ENCODE measurements around the gene MYCBPAP. TPM values are rescaled to one million over a fixed set of nuclear protein-coding genes. Genes with fewer than 3 reads are reported as not detected.

MYCBPAP gene
- total RNA-seq, 2 donors from 2014 or later: 1.1 to 2.8 TPM

DNA sequence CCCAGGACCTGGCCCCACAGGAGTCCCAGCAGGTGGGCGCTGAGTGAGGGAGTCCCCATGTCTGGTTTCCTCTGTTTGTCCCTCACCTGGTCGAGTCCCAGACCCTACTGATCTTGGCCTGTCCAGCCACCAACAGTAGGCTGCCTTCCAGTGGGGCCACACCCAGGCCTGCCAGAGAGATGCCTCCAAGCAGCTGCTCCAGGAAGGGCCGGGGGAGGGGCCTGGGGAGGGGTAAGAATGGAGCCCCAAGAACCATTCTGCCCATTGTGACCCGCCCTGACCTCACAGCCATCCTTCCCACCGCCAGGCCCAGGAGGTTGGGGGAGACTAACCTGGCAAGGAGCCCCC lies 39.5 kb downstream of the MYCBPAP start:
- peaks cover 9 to 19% of the 10 kb centered on the region in 2 donors for H3K27me3 Mint-ChIP-seq
- H3K9me3 Mint-ChIP-seq: no peaks in the 10 kb centered on the region
- DNase-seq (ENCODE audit: low spot score) (no peak), ATAC-seq (no peak)
- peaks cover 7 to 13% of the 10 kb centered on the region in 2 donors for H3K4me1 Mint-ChIP-seq (ENCODE audit: low read depth in 2 of 2)
- H3K4me3 Mint-ChIP-seq: peak overlapping the region; percentile 60
- H3K36me3 Mint-ChIP-seq: no peaks in the 10 kb centered on the region
- H3K27ac Mint-ChIP-seq: no peak overlapping the region

DNA sequence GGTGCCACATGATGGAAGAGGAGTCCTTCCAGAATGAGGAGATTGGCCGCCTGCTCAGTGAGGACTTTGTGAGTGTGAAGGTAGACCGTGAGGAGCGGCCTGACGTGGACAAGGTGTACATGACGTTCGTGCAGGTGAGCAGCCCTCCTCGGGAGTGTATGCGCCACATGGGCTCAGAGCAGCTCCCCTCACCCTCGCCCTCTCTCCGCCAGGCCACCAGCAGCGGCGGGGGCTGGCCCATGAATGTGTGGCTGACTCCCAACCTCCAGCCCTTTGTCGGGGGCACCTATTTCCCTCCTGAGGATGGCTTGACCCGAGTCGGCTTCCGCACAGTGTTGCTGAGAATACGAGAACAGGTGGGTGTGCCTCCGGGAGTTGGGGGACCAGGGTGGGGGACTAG lies 40.6 kb downstream of the MYCBPAP start:
- Mint-ChIP-seq H3K27me3 (peaks cover 8 to 18% of the 10 kb centered on the region in 2 donors), H3K36me3 (no peaks in the 10 kb centered on the region), H3K9me3 (no peaks in the 10 kb centered on the region), H3K4me3 (no peak overlapping the region), H3K27ac (no peak overlapping the region), H3K4me1 (ENCODE audit: low read depth in 2 of 2) (peaks cover 7 to 13% of the 10 kb centered on the region in 2 donors)
- DNase-seq (ENCODE audit: low spot score) (no peak), ATAC-seq (no peak)

DNA sequence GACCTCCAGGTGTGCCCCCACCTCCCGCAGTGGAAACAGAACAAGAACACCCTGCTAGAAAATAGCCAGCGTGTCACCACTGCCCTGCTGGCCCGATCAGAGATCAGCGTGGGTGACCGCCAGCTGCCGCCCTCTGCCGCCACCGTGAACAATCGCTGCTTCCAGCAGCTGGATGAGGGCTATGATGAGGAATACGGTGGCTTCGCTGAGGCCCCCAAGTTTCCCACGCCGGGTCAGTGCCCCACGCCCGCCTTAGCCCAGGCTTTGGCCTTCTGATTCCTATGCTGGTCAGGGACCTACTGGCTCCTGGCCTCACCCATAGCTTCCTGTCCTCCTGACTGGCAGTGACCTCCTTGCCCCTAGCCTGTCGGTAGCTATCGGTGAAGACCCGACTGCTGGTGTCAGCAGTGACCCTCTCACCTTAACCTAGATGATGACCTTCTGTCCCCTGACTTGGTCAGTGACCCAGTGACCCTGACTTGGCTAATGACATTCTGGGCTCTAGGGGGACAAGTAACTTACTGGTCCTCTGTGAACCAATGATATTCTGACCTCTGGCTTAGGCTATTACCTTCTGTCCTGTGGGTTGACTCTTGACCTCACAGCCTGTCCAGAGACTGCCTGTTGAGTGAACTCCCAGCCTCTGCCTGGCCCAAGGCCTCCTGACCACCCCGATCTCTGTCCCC lies 41.2 kb downstream of the MYCBPAP start:
- H3K4me3 Mint-ChIP-seq: no peak overlapping the region
- peaks cover 2 to 12% of the 10 kb centered on the region in 2 donors for H3K27me3 Mint-ChIP-seq
- no peak for ATAC-seq
- H3K9me3 Mint-ChIP-seq: no peaks in the 10 kb centered on the region
- H3K27ac Mint-ChIP-seq: no peak overlapping the region
- peaks cover 7 to 10% of the 10 kb centered on the region in 2 donors for H3K4me1 Mint-ChIP-seq (ENCODE audit: low read depth in 2 of 2)
- DNase-seq (ENCODE audit: low spot score): no peak
- H3K36me3 Mint-ChIP-seq: no peaks in the 10 kb centered on the region

DNA sequence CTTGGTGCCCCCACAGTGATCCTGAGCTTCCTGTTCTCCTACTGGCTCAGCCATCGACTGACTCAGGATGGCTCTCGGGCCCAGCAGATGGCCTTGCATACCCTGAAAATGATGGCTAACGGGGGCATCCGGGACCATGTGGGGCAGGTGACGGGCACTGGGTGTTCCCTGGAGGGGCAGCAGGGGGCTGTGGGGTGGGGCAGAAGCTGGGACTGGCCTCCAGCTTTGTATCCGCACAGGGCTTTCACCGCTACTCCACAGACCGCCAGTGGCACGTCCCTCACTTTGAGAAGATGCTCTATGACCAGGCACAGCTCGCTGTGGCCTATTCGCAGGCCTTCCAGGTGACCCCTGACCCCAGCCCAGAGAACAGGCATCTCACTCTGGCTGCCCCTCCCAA lies 41.7 kb downstream of the MYCBPAP start:
- Mint-ChIP-seq H3K4me1 (ENCODE audit: low read depth in 2 of 2) (peaks cover 7 to 9% of the 10 kb centered on the region in 2 donors), H3K27ac (no peak overlapping the region), H3K27me3 (peaks cover 0 to 7% of the 10 kb centered on the region in 2 donors), H3K4me3 (no peak overlapping the region), H3K36me3 (no peaks in the 10 kb centered on the region), H3K9me3 (no peaks in the 10 kb centered on the region)
- ATAC-seq: no peak
- DNase-seq (ENCODE audit: low spot score): no peak

DNA sequence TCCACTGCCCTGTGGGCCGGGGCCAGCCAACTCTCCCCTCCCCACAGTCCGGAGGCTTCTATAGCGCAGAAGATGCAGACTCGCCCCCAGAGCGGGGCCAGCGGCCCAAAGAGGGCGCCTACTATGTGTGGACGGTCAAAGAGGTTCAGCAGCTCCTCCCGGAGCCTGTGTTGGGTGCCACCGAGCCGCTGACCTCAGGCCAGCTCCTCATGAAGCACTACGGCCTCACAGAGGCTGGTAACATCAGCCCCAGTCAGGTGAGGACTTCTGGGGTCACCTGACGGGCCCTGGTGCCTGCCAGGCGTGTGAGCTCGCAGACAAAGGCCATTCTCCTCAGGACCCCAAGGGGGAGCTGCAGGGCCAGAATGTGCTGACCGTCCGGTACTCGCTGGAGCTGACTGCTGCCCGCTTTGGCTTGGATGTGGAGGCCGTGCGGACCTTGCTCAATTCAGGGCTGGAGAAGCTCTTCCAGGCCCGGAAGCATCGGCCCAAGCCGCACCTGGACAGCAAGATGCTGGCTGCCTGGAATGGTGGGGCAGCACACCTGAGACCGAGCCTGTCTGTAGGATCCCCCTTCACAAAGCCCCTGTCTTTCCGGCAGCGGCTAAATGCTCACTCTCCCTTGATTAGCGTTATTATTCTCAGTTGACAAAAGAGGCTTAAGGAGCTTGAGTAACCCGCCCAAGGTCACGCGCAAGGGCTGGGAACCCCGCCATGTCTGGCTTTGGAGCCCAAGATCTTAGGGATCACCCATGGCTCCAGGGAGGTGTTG lies 42.6 kb downstream of the MYCBPAP start:
- Mint-ChIP-seq H3K27ac (no peak overlapping the region), H3K27me3 (no peaks in the 10 kb centered on the region), H3K9me3 (no peaks in the 10 kb centered on the region), H3K4me3 (no peak overlapping the region), H3K4me1 (ENCODE audit: low read depth in 2 of 2) (peaks cover 7 to 9% of the 10 kb centered on the region in 2 donors), H3K36me3 (no peaks in the 10 kb centered on the region)
- ATAC-seq (no peak), DNase-seq (ENCODE audit: low spot score) (no peak)

DNA sequence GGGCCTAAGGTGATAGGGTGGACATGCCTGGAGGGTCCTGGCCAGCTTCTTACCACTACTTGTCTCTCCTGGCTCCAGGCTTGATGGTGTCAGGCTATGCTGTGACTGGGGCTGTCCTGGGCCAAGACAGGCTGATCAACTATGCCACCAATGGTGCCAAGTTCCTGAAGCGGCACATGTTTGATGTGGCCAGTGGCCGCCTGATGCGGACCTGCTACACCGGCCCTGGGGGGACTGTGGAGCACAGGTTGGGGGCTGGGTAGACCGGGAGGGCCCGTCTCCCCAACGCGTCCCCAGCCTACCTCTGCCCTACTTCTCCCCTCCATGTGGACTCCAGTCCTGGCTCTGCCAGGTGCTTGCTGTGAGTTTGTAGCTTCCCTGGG lies 43.2 kb downstream of the MYCBPAP start:
- H3K27me3 Mint-ChIP-seq: no peaks in the 10 kb centered on the region
- H3K9me3 Mint-ChIP-seq: no peaks in the 10 kb centered on the region
- no peaks in the 10 kb centered on the region for H3K36me3 Mint-ChIP-seq
- no peak overlapping the region for H3K27ac Mint-ChIP-seq
- H3K4me3 Mint-ChIP-seq: no peak overlapping the region
- H3K4me1 Mint-ChIP-seq (ENCODE audit: low read depth in 2 of 2): peaks cover 3 to 5% of the 10 kb centered on the region in 2 donors
- ATAC-seq (no peak), DNase-seq (ENCODE audit: low spot score) (no peak)

DNA sequence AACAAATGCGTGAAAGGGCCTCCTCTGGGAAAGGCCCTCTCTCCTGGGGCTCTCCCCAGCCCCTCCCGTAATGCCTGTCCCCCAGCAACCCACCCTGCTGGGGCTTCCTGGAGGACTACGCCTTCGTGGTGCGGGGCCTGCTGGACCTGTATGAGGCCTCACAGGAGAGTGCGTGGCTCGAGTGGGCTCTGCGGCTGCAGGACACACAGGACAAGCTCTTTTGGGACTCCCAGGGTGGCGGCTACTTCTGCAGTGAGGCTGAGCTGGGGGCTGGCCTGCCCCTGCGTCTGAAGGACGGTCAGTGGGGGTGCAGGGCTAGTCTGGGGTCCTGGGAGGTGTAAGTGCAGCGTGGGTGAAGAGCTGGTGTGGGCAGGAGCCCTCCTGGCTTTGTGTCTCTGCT lies 43.6 kb downstream of the MYCBPAP start:
- H3K36me3 Mint-ChIP-seq: no peaks in the 10 kb centered on the region
- H3K4me1 Mint-ChIP-seq (ENCODE audit: low read depth in 2 of 2): peaks cover under 1% of the 10 kb centered on the region in 2 donors
- no peak overlapping the region for H3K4me3 Mint-ChIP-seq
- H3K27ac Mint-ChIP-seq: no peak overlapping the region
- ATAC-seq (no peak), DNase-seq (ENCODE audit: low spot score) (no peak)
- H3K27me3 Mint-ChIP-seq: no peaks in the 10 kb centered on the region
- no peaks in the 10 kb centered on the region for H3K9me3 Mint-ChIP-seq

DNA sequence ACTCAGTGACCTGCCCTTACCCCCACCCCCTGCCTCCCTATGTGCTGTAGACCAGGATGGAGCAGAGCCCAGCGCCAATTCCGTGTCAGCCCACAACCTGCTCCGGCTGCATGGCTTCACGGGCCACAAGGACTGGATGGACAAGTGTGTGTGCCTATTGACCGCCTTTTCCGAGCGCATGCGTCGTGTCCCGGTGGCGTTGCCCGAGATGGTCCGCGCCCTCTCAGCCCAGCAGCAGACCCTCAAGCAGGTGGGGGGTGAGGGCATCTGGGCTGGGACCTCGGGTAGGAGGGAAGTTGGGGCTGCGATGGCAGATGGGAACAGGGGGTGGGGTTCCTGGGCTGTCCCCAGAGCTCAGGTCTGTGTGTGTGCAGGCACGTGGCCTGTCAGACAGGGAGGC lies 46.0 kb downstream of the MYCBPAP start:
- Mint-ChIP-seq H3K27me3 (peaks cover 0 to 4% of the 10 kb centered on the region in 2 donors), H3K4me1 (ENCODE audit: low read depth in 2 of 2) (peaks cover 0 to 4% of the 10 kb centered on the region in 2 donors), H3K4me3 (no peak overlapping the region), H3K27ac (no peak overlapping the region), H3K36me3 (no peaks in the 10 kb centered on the region), H3K9me3 (no peaks in the 10 kb centered on the region)
- no peak for DNase-seq (ENCODE audit: low spot score)
- ATAC-seq: no peak

DNA sequence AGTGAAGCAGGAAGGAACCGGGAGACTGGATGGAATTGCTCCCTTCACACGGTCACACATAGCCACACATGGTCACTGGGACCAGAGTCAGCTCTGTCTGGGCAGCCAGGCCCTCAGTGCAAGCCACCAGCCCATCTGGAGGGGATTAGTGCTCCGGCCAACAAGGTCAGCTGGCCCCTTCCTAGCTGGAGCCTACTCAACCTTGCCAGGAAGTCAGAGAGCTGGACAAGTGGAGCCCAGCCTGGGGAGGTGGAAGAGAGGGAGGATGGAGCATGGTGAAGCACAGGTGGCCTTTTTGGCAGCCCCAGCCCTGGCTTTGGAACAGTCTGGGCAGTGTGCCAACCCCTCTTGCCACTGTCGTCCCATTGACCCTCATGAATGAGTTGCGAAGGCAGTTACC lies 48.6 kb downstream of the MYCBPAP start:
- Mint-ChIP-seq H3K4me1 (ENCODE audit: low read depth in 2 of 2) (peaks cover 0 to 6% of the 10 kb centered on the region in 2 donors), H3K27me3 (peaks cover 0 to 8% of the 10 kb centered on the region in 2 donors), H3K36me3 (no peaks in the 10 kb centered on the region), H3K9me3 (no peaks in the 10 kb centered on the region), H3K4me3 (no peak overlapping the region), H3K27ac (no peak overlapping the region)
- ATAC-seq: no peak
- DNase-seq (ENCODE audit: low spot score): no peak

DNA sequence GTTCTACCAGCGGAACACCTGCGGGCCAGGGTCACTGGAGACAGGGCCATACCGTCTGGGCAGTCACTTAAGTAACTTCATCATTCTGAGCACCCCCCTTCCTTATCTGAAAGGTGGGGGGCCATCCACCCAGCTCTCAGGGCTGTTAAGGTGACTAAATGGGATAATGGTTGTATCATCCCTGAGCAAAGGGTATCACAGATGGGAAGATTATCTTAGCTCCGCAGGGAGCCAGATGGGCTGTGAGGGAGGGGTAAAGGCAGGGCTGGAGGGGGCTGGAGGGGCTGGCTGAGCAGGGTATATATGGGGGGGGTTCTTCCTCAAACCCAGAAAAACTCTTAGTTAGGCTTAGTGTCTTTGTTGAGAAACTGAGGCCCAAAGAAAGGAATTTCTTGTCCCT lies 49.4 kb downstream of the MYCBPAP start:
- Mint-ChIP-seq H3K4me3 (no peak overlapping the region), H3K36me3 (no peaks in the 10 kb centered on the region), H3K27ac (no peak overlapping the region), H3K4me1 (ENCODE audit: low read depth in 2 of 2) (peaks cover 0 to 10% of the 10 kb centered on the region in 2 donors), H3K27me3 (peaks cover 7 to 13% of the 10 kb centered on the region in 2 donors), H3K9me3 (no peaks in the 10 kb centered on the region)
- ATAC-seq: no peak
- DNase-seq (ENCODE audit: low spot score): no peak

DNA sequence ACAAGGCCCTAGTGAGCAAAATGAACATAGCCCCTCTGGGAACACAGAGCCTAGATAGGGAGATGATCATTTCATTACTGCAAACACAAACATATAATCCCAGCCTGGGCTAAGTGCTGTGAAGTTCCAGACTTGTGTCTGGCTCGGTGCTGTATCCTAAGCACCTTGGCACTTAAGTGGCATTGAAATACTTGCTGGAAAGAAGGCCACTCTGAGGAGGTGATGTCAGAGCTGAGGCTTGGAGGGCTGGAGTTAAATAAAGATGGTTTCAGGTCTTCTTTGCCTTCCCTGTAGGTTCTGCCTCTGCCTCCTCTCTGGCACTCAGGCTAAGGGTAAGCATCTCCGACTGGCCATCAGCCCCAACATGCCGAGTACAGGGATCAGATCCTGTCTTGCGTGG lies 49.9 kb downstream of the MYCBPAP start:
- DNase-seq (ENCODE audit: low spot score) (no peak), ATAC-seq (no peak)
- H3K9me3 Mint-ChIP-seq: no peaks in the 10 kb centered on the region
- peaks cover 0 to 10% of the 10 kb centered on the region in 2 donors for H3K4me1 Mint-ChIP-seq (ENCODE audit: low read depth in 2 of 2)
- H3K4me3 Mint-ChIP-seq: peak overlapping the region; percentile 47
- H3K27ac Mint-ChIP-seq: no peak overlapping the region
- H3K36me3 Mint-ChIP-seq: no peaks in the 10 kb centered on the region
- H3K27me3 Mint-ChIP-seq: peaks cover 8 to 13% of the 10 kb centered on the region in 2 donors

DNA sequence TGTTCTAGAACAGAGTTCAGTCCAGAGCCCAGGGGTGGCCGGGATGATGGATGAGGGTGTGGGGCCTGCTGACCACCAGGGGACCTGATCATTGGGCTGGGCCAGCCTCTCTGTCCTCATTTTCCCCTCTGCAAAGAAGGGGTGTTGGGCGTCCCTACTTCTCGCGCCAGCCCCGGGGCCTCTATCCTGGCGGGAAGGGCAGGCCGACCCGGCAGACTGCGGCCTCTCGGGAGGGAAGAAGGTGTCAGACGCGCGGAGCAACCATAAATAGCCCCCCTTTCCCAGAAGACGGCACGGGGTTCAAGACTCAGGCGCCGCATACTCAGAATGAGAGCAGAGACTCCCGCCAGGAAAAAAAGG lies 50.3 kb downstream of the MYCBPAP start:
- H3K9me3 Mint-ChIP-seq: no peaks in the 10 kb centered on the region
- peaks cover 8 to 13% of the 10 kb centered on the region in 2 donors for H3K27me3 Mint-ChIP-seq
- peaks cover 0 to 10% of the 10 kb centered on the region in 2 donors for H3K4me1 Mint-ChIP-seq (ENCODE audit: low read depth in 2 of 2)
- peak overlapping the region; percentile 47 for H3K4me3 Mint-ChIP-seq
- ATAC-seq (no peak), DNase-seq (ENCODE audit: low spot score) (no peak)
- no peak overlapping the region for H3K27ac Mint-ChIP-seq
- H3K36me3 Mint-ChIP-seq: no peaks in the 10 kb centered on the region

DNA sequence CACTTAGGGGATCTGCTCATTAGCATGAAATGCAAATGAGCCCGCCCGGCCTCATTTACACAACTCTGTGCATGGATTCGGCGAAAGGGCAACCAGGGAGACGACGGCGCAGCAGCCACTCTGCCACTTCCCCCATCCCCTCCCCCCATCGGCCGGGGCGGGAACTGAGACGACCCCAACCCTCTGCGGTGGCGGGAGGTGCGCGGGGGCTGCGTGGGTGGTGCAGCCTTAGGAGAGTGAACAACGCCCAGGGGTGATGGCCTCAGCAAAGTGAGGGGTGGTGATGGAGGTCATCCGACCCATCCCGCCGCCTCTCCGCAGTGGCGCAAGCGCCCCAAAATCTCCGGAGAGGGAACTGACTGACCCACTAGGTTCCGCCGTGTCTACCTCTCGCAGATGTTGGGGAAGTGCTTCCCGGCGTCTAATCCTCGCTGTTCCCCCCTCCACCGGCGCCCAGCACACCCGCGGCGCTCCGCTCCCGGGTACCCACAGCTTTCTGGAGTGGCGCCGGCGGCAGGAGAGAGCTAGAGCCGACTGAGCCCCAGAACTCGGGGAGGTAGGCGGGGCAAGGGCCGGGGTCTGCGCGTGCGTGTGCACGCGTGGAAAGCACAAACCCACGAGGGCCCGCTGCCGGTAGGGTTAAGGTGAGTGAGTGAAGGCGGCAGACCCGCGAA lies 50.8 kb downstream of the MYCBPAP start:
- Mint-ChIP-seq H3K4me3 (peak overlapping the region; percentile 47), H3K9me3 (no peaks in the 10 kb centered on the region), H3K36me3 (no peaks in the 10 kb centered on the region), H3K27me3 (peaks cover 13 to 16% of the 10 kb centered on the region in 2 donors), H3K27ac (no peak overlapping the region), H3K4me1 (ENCODE audit: low read depth in 2 of 2) (peaks cover 0 to 10% of the 10 kb centered on the region in 2 donors)
- DNase-seq (ENCODE audit: low spot score): no peak
- no peak for ATAC-seq

DNA sequence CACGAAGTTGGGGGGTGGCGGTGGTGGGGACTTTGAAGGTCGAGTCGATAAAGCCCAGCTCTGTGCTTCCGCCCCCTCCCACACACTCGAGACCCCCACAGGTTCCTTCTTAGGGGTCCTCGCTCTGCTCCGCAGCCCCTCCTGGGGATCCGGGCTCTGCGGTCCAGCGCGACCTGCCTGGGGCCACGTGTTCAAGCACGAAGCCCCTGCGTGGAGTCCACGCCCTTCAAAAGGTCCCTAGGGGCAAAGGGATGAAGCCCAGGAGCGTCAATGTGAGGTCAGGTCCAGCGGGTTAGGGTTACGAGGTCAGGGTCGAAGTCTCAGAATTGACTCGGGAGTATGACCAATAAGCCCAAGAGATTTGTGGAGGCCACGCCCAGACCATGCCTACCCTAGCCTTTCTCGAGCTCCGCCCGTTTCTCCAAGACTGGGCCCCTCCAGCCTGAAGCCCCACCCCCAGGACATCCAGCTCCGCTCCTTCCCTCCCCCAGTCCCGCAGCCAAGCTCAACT lies 51.5 kb downstream of the MYCBPAP start:
- peak; percentile 13 to 38 for ATAC-seq
- H3K4me1 Mint-ChIP-seq (ENCODE audit: low read depth in 2 of 2): peaks cover 0 to 10% of the 10 kb centered on the region in 2 donors
- no peaks in the 10 kb centered on the region for H3K9me3 Mint-ChIP-seq
- peak overlapping the region; percentile 59 for H3K4me3 Mint-ChIP-seq
- no peak for DNase-seq (ENCODE audit: low spot score)
- peaks cover 16 to 19% of the 10 kb centered on the region in 2 donors for H3K27me3 Mint-ChIP-seq
- no peak overlapping the region for H3K27ac Mint-ChIP-seq
- H3K36me3 Mint-ChIP-seq: no peaks in the 10 kb centered on the region
